Measurements from ENCODE around the gene DSTYK. TPM values are rescaled to one million over a fixed set of nuclear protein-coding genes. Genes with fewer than 3 reads are reported as not detected.
"Not testable (repeated sequence)": the region's sequence is repeated elsewhere in the genome, so short reads cannot be mapped to it uniquely, and the experiment has no call there.

DSTYK gene
- total and polyA plus RNA-seq, 11 donors, result 3.2 to 10.1 (median 6.3) TPM

- Histone ChIP-seq H3K4me3 (no peak overlapping the region), H3K27ac (no peak overlapping the region), H3K27me3 (no peaks in the 10 kb centered on the region), H3K36me3 (peaks cover 0 to 100% (median 98%) of the 10 kb centered on the region in 9 donors), H3K4me1 (peaks cover 0 to 5% (median 0%) of the 10 kb centered on the region in 12 donors), H3K9me3 (peaks cover 0 to 13% (median 0%) of the 10 kb centered on the region in 12 donors)
- DNase-seq (no peak), ATAC-seq (no peak)
- TF ChIP-seq POLR2A (IDR thresholded peaks at IDR 0.05) (no peak), CTCF (IDR thresholded peaks at IDR 0.05) (no peak)
- WGBS, 4 donors, result 92 to 96% (median 95%) methylated on average over 2 of the region's 2 CpGs
- intact Hi-C loops (cut with DNase I), result no loop called here
Observed at GRCh38 chr1:205158048-205158616, 53.4 kb downstream of the DSTYK start.

- not testable (repeated sequence) for DNase-seq
Observed at GRCh38 chr1:205155665-205156377, 55.7 kb downstream of the DSTYK start.

GRCh38 chr1:205152505-205152904 is 59.0 kb downstream of the DSTYK start:
- peaks cover 0 to under 1% (median 0%) of the 10 kb centered on the region in 12 donors for H3K4me1 ChIP-seq
- 97 to 98% (median 97%) methylated on average over 4 of the region's 4 CpGs for WGBS, 4 donors
- no peaks in the 10 kb centered on the region for H3K27me3 ChIP-seq
- DNase-seq, result no peak
- intact Hi-C loops (cut with DNase I), result no loop called here
- ATAC-seq, result no peak
- peaks cover 0 to 13% (median 0%) of the 10 kb centered on the region in 12 donors for H3K9me3 ChIP-seq
- peaks cover 0 to 98% (median 82%) of the 10 kb centered on the region in 9 donors for H3K36me3 ChIP-seq
- H3K27ac ChIP-seq, result no peak overlapping the region
- TF ChIP-seq POLR2A (IDR thresholded peaks at IDR 0.05) (no peak), CTCF (IDR thresholded peaks at IDR 0.05) (no peak)
- H3K4me3 ChIP-seq, result no peak overlapping the region

More at GRCh38 chr1:205155665-205156377, 55.7 kb downstream of the DSTYK start:
- Histone ChIP-seq H3K9me3 (peaks cover 0 to 13% (median 0%) of the 10 kb centered on the region in 12 donors), H3K36me3 (peaks cover 0 to 98% (median 86%) of the 10 kb centered on the region in 9 donors)
- H3K4me1 ChIP-seq; H3K27me3 ChIP-seq; ATAC-seq; H3K4me3 ChIP-seq; intact Hi-C loops (cut with DNase I); H3K27ac ChIP-seq: not testable (repeated sequence)
- WGBS, 4 donors, result 64 to 96% (median 84%) methylated on average over 3 of the region's 3 CpGs

GRCh38 chr1:205150651-205151428 is 60.7 kb downstream of the DSTYK start:
- H3K9me3 ChIP-seq, result peaks cover 0 to 4% (median 0%) of the 10 kb centered on the region in 12 donors
- TF ChIP-seq CTCF (IDR thresholded peaks at IDR 0.05) (no peak), POLR2A (IDR thresholded peaks at IDR 0.05) (no peak)
- intact Hi-C loops (cut with DNase I), result no loop called here
- ATAC-seq, result peak in 3 of 4 donors; percentile 20 to 62 (median 22)
- no peaks in the 10 kb centered on the region for H3K27me3 ChIP-seq
- H3K36me3 ChIP-seq, result peaks cover 0 to 98% (median 78%) of the 10 kb centered on the region in 9 donors
- WGBS, 4 donors, result 72 to 92% (median 86%) methylated on average over 5 of the region's 5 CpGs
- no peak overlapping the region for H3K27ac ChIP-seq
- DNase-seq, result peak in 1 of 5 donors; percentile 18
- H3K4me1 ChIP-seq, result peaks cover 0 to 4% (median 0%) of the 10 kb centered on the region in 12 donors
- no peak overlapping the region for H3K4me3 ChIP-seq

Data from heart left ventricle (tissue), 16 donors.